ENCODE data around the gene CPA1. TPM values are rescaled to one million over a fixed set of nuclear protein-coding genes. Genes with fewer than 3 reads are reported as not detected.

Gene CPA1
- total and polyA plus RNA-seq, 9 of the 15 experiments (the other 6 are each of a cell fraction or from before 2014, with no cell fraction given), result 6.5 TPM; not detected in 8

DNA sequence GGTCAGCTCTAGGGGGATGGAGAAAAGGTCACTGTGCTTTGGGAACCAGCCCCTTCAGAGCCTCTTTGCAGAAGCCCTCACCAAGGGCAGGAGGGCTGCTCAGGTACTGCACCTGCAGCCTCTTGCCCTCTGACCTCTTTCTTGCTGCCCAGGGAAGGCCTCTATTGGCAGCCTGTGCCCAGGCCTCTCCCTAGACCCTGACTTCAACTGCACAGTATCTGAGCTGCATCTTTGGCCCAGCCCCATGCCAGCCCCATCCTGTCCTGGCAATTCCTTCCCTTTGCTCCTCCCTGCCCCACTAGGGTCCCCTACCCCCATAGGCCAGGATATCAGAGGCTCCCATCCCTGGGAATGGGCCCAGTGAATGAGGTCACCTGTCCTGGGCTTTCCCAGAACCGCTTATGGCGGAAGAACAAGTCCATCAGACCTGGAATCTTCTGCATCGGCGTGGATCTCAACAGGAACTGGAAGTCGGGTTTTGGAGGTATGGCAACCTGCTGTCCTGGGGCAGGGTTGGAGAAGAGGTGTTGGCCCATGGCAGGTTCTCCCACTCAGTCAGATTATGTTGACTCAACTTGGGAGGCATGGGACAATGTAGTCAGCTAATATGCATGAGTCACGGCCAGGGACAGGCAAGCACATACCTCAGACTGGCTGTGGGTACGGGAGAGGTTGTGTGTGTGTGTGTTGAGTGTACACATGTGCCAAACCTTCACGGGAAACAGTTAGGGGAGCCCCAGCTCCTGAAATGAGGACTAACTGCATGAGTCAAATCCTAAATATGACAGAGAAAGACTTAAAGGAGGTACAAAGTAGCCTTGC lies 17.1 kb upstream of the CPA1 start:
- WGBS (ENCODE audit: insufficient coverage, low coverage, missing lambda C conversion rate), result 3% methylated on average over 8 of the region's 8 CpGs
- TF ChIP-seq, protein P1, sequence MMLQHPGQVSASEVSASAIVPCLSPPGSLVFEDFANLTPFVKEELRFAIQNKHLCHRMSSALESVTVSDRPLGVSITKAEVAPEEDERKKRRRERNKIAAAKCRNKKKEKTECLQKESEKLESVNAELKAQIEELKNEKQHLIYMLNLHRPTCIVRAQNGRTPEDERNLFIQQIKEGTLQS (IDR thresholded peaks at IDR 0.05), result peak; percentile 65; the same call in 1 of the 2 replicates
- TF ChIP-seq, protein P1 (CRISPR knock-in tag; conservative IDR thresholded peaks at IDR 0.05), result no peak
- TF ChIP-seq FOSL1 (tag; conservative IDR thresholded peaks at IDR 0.05), result peak; percentile 69
- TF ChIP-seq POLR2A (conservative IDR thresholded peaks at IDR 0.05), result no peak
- TF ChIP-seq JUN (IDR thresholded peaks at IDR 0.05; ENCODE audit: borderline replicate concordance, low read depth, low read length), result peak; percentile 78
- no peak for TF ChIP-seq JUN (CRISPR knock-in tag; IDR thresholded peaks at IDR 0.05; ENCODE audit: borderline replicate concordance)
- TF ChIP-seq RAD51 (IDR thresholded peaks at IDR 0.05; ENCODE audit: borderline replicate concordance, low read depth), result no peak
- TF ChIP-seq, protein P2, sequence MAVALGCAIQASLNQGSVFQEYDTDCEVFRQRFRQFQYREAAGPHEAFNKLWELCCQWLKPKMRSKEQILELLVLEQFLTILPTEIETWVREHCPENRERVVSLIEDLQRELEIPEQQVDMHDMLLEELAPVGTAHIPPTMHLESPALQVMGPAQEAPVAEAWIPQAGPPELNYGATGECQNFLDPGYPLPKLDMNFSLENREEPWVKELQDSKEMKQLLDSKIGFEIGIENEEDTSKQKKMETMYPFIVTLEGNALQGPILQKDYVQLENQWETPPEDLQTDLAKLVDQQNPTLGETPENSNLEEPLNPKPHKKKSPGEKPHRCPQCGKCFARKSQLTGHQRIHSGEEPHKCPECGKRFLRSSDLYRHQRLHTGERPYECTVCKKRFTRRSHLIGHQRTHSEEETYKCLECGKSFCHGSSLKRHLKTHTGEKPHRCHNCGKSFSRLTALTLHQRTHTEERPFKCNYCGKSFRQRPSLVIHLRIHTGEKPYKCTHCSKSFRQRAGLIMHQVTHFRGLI (CRISPR knock-in tag; IDR thresholded peaks at IDR 0.05), result no peak
- TF ChIP-seq, protein P3, sequence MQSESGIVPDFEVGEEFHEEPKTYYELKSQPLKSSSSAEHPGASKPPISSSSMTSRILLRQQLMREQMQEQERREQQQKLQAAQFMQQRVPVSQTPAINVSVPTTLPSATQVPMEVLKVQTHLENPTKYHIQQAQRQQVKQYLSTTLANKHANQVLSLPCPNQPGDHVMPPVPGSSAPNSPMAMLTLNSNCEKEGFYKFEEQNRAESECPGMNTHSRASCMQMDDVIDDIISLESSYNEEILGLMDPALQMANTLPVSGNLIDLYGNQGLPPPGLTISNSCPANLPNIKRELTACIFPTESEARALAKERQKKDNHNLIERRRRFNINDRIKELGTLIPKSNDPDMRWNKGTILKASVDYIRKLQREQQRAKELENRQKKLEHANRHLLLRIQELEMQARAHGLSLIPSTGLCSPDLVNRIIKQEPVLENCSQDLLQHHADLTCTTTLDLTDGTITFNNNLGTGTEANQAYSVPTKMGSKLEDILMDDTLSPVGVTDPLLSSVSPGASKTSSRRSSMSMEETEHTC (IDR thresholded peaks at IDR 0.05), result no peak
- no peak for TF ChIP-seq ZNF184 (CRISPR knock-in tag; IDR thresholded peaks at IDR 0.05)
- TF ChIP-seq TAF7 (tag; IDR thresholded peaks at IDR 0.05), result no peak
- TF ChIP-seq, protein P4, sequence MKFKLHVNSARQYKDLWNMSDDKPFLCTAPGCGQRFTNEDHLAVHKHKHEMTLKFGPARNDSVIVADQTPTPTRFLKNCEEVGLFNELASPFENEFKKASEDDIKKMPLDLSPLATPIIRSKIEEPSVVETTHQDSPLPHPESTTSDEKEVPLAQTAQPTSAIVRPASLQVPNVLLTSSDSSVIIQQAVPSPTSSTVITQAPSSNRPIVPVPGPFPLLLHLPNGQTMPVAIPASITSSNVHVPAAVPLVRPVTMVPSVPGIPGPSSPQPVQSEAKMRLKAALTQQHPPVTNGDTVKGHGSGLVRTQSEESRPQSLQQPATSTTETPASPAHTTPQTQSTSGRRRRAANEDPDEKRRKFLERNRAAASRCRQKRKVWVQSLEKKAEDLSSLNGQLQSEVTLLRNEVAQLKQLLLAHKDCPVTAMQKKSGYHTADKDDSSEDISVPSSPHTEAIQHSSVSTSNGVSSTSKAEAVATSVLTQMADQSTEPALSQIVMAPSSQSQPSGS (CRISPR knock-in tag; IDR thresholded peaks at IDR 0.05), result no peak
- TF ChIP-seq JUND (IDR thresholded peaks at IDR 0.05; ENCODE audit: borderline replicate concordance, low read depth, low read length), result peak; percentile 51; the same call in 1 of the 2 replicates
- no peak for TF ChIP-seq JUND (tag; IDR thresholded peaks at IDR 0.05; ENCODE audit: borderline replicate concordance, low read depth, low read length)
- no peak for TF ChIP-seq MCM3 (IDR thresholded peaks at IDR 0.05)
- no peak for TF ChIP-seq ETV1 (tag; conservative IDR thresholded peaks at IDR 0.05; ENCODE audit: low read depth)
- no peak for TF ChIP-seq STAT5B (CRISPR knock-in tag; IDR thresholded peaks at IDR 0.05)
- no peak for TF ChIP-seq BCOR (IDR thresholded peaks at IDR 0.05)
- ATAC-seq, result no peak
- Histone ChIP-seq H3K9me1 (ENCODE audit: control insufficient read depth, insufficient read depth, low read length) (no peaks in the 10 kb centered on the region), H4K20me1 (replicated peaks; ENCODE audit: control insufficient read depth, insufficient read depth, low read length) (no peaks in the 10 kb centered on the region), H3K36me3 (ENCODE audit: control insufficient read depth, insufficient read depth, low read length) (no peaks in the 10 kb centered on the region), H3K9ac (ENCODE audit: insufficient read depth in 1 of 2, low read depth in 2 of 2, low read length in 2 of 2) (no peak overlapping the region; a peak in 1 of 4 replicates), H3K79me2 (ENCODE audit: control insufficient read depth, insufficient read depth, low read length) (no peaks in the 10 kb centered on the region), H2AFZ (ENCODE audit: low read depth, low read length) (no peak overlapping the region), H3K4me1 (replicated peaks in 1 of 2; ENCODE audit: control insufficient read depth in 2 of 2, insufficient read depth in 2 of 2, low read length in 2 of 2) (no peaks in the 10 kb centered on the region; a peak in 1 of 5 replicates), H3K27ac (ENCODE audit: extremely low read depth, low read depth, low read length) (no peak overlapping the region), H3K9me3 (replicated peaks; ENCODE audit: control insufficient read depth, insufficient read depth, low read depth, low read length) (peaks cover 5% of the 10 kb centered on the region; the same call in 1 of the 2 replicates), H3K4me2 (ENCODE audit: insufficient read depth, low read length) (no peak overlapping the region), H3K27me3 (ENCODE audit: control insufficient read depth in 2 of 2, insufficient read depth in 2 of 2, low read length in 2 of 2) (peaks cover 15 to 42% of the 10 kb centered on the region in 2 experiments), H3K4me3 (no peak overlapping the region)
- ChIA-PET POLR2A (interaction anchor here (1.0 kb wide), 1 partner anchor 10 kb away, joined by 3 read pairs; no protein-coding TSS in a partner anchor), CTCF (ENCODE audit: low intra/inter-chr PET ratio) (no interaction called here)
- in situ Hi-C loops (cut with MboI) (no loop called here), intact Hi-C loops (cut with micrococcal nuclease) (loop anchor here (10.0 kb wide), 1 partner anchor 288 kb away; the partner anchor contains the start of gene KLHDC10)
- no peak for FAIRE-seq
- BruUV-seq (replicated peaks), result no TSS peak
- DNase-seq (ENCODE audit: extremely low read depth in 1 of 4, low spot score in 3 of 4), result peak in 1 of 4 experiments; percentile 21

Data from K562 (cell line).